ENCODE measurements around the gene AKR1D1. TPM values are rescaled to one million over a fixed set of nuclear protein-coding genes. Genes with fewer than 3 reads are reported as not detected.
"Not testable (repeated sequence)": the region's sequence is repeated elsewhere in the genome, so short reads cannot be mapped to it uniquely, and the experiment has no call there.

Gene AKR1D1
- total and polyA plus RNA-seq, 7 experiments from 2014 or later, result not detected

DNA sequence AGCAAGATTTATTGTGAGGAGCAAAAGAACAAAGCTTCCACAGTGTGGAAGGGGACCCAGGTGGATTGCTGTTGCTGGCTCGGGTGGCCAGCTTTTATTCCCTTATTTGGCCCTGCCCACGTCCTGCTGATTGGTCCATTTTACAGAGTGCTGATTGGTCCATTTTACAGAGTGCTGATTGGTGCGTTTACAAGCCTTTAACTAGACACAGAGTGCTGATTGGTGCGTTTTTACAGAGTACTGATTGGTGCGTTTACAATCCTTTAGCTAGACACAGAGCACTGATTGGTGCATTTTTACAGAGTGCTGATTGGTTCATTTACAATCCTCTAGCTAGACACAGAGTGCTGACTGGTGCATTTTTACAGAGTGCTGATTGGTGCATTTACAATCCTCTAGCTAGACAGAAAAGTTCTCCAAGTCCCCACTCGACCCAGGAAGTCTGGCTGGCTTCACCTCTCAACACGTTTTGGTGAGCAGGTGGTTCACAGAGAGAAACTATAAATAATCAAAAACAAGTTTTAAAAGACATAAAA, 24.5 kb upstream of the AKR1D1 start:
- H3K4me1 Mint-ChIP-seq; H3K27me3 ChIP-seq (ENCODE audit: control insufficient read depth in 2 of 2, insufficient read depth in 2 of 2, low read length in 2 of 2); H3K9me3 ChIP-seq (ENCODE audit: control insufficient read depth in 2 of 3, low read length in 3 of 3); H3K4me3 Mint-ChIP-seq; H3K4me1 ChIP-seq (ENCODE audit: control insufficient read depth in 2 of 2, insufficient read depth in 2 of 2, low read length in 2 of 2); CTCF ChIA-PET; H3K27ac Mint-ChIP-seq; H3K27ac ChIP-seq (ENCODE audit: low read depth, low read length); H3K4me3 ChIP-seq (ENCODE audit: low read length); intact Hi-C loops (cut with micrococcal nuclease); DNase-seq; POLR2A ChIA-PET; H3K36me3 ChIP-seq (ENCODE audit: control insufficient read depth in 2 of 3, insufficient read depth in 3 of 3, low read length in 3 of 3); ATAC-seq: not testable (repeated sequence)
- Mint-ChIP-seq H3K27me3 (peaks cover 4 to 16% (median 6%) of the 10 kb centered on the region in 5 donors), H3K36me3 (peaks cover 0 to 10% (median 5%) of the 10 kb centered on the region in 5 donors), H3K9me3 (peaks cover 3 to 17% (median 7%) of the 10 kb centered on the region in 11 donors)

DNA sequence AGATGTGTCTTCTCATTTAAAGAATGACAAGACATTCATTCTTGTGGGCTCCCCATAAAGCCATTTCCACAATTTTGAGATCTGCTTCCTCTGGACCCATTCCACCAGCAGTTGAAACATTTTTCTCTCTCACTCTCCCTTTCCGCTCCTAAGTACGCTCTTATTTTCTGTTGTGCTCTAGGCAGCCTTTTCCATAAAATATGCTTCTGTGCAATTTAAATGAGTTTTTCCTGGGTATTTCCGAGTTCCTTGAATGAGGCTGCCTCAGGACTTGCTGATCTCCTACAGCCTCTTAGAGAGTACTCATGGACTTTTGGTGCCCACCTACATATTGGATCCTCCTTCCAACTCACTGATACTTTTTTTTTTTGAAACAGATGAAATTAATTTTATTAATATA, 23.6 kb upstream of the AKR1D1 start:
- Mint-ChIP-seq H3K4me1 (no peaks in the 10 kb centered on the region), H3K27ac (no peak overlapping the region), H3K27me3 (peaks cover 0 to 17% (median 5%) of the 10 kb centered on the region in 5 donors), H3K36me3 (peaks cover 0 to 10% (median 5%) of the 10 kb centered on the region in 5 donors), H3K9me3 (peaks cover 3 to 22% (median 8%) of the 10 kb centered on the region in 11 donors), H3K4me3 (peak overlapping the region in 1 of 10 donors; percentile 53)
- POLR2A ChIA-PET, result no interaction called here
- Histone ChIP-seq H3K4me3 (ENCODE audit: low read length) (no peak overlapping the region), H3K27me3 (ENCODE audit: control insufficient read depth in 2 of 2, insufficient read depth in 2 of 2, low read length in 2 of 2) (no peaks in the 10 kb centered on the region), H3K36me3 (ENCODE audit: control insufficient read depth in 2 of 3, insufficient read depth in 3 of 3, low read length in 3 of 3) (no peaks in the 10 kb centered on the region), H3K9me3 (ENCODE audit: control insufficient read depth in 2 of 3, low read length in 3 of 3) (no peaks in the 10 kb centered on the region), H3K27ac (ENCODE audit: low read depth, low read length) (no peak overlapping the region), H3K4me1 (ENCODE audit: control insufficient read depth in 2 of 2, insufficient read depth in 2 of 2, low read length in 2 of 2) (no peaks in the 10 kb centered on the region)
- ATAC-seq, result no peak
- CTCF ChIA-PET, result no interaction called here
- DNase-seq, result no peak
- intact Hi-C loops (cut with micrococcal nuclease), result no loop called here

DNA sequence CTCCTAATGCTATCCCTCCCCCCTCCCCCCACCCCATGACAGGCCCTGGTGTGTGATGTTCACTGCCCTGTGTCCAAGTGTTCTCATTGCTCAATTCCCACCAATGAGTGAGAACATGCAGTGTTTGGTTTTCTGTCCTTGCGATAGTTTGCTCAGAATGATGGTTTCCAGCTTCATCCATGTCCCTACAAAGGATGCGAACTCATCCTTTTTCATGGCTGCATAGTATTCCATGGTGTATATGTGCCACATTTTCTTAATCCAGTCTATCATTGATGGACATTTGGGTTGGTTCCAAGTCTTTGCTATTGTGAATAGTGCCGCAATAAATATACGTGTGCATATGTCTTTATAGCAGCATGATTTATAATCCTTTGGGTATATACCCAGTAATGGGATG, 20.6 kb upstream of the AKR1D1 start:
- H3K4me3 Mint-ChIP-seq; H3K27ac ChIP-seq (ENCODE audit: low read depth, low read length); H3K4me1 Mint-ChIP-seq; H3K4me3 ChIP-seq (ENCODE audit: low read length); H3K36me3 ChIP-seq (ENCODE audit: control insufficient read depth in 2 of 3, insufficient read depth in 3 of 3, low read length in 3 of 3); H3K4me1 ChIP-seq (ENCODE audit: control insufficient read depth in 2 of 2, insufficient read depth in 2 of 2, low read length in 2 of 2); H3K27ac Mint-ChIP-seq; ATAC-seq; DNase-seq; POLR2A ChIA-PET; CTCF ChIA-PET; H3K27me3 ChIP-seq (ENCODE audit: control insufficient read depth in 2 of 2, insufficient read depth in 2 of 2, low read length in 2 of 2); intact Hi-C loops (cut with micrococcal nuclease); H3K9me3 ChIP-seq (ENCODE audit: control insufficient read depth in 2 of 3, low read length in 3 of 3): not testable (repeated sequence)
- Mint-ChIP-seq H3K9me3 (peaks cover 3 to 31% (median 8%) of the 10 kb centered on the region in 11 donors), H3K27me3 (peaks cover 0 to 24% (median 14%) of the 10 kb centered on the region in 5 donors), H3K36me3 (peaks cover 0 to 10% (median 5%) of the 10 kb centered on the region in 5 donors)

DNA sequence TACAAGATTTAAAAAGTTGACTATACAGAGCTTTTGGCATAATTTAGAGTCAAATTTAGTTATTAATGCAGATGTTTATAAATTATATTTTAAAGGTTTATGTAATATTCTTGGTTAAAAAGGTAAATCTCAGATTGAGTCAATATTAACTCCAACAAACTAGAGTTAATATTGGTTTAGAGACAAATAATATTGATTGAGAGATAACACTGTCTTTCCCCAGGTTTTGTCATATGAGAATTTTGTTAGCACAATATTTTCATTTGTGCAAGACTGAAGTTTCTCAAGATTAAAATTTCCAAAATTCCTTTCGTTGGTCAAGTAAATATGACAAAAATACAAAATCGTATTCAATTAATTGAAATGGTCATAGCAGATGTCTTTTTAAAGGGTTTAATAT, 12.9 kb upstream of the AKR1D1 start:
- Mint-ChIP-seq H3K27ac (no peak overlapping the region), H3K4me3 (no peak overlapping the region), H3K36me3 (no peaks in the 10 kb centered on the region), H3K27me3 (peaks cover 7 to 17% (median 14%) of the 10 kb centered on the region in 5 donors), H3K4me1 (no peaks in the 10 kb centered on the region), H3K9me3 (peaks cover 0 to 2% (median 0%) of the 10 kb centered on the region in 11 donors)
- CTCF ChIA-PET, result no interaction called here
- Histone ChIP-seq H3K36me3 (ENCODE audit: control insufficient read depth in 2 of 3, insufficient read depth in 3 of 3, low read length in 3 of 3) (no peaks in the 10 kb centered on the region), H3K27ac (ENCODE audit: low read depth, low read length) (no peak overlapping the region), H3K4me1 (ENCODE audit: control insufficient read depth in 2 of 2, insufficient read depth in 2 of 2, low read length in 2 of 2) (no peaks in the 10 kb centered on the region), H3K4me3 (ENCODE audit: low read length) (no peak overlapping the region), H3K27me3 (ENCODE audit: control insufficient read depth in 2 of 2, insufficient read depth in 2 of 2, low read length in 2 of 2) (peaks cover 0 to 4% of the 10 kb centered on the region in 2 donors), H3K9me3 (ENCODE audit: control insufficient read depth in 2 of 3, low read length in 3 of 3) (no peaks in the 10 kb centered on the region)
- DNase-seq (no peak), ATAC-seq (no peak)
- POLR2A ChIA-PET, result no interaction called here
- intact Hi-C loops (cut with micrococcal nuclease), result no loop called here

DNA sequence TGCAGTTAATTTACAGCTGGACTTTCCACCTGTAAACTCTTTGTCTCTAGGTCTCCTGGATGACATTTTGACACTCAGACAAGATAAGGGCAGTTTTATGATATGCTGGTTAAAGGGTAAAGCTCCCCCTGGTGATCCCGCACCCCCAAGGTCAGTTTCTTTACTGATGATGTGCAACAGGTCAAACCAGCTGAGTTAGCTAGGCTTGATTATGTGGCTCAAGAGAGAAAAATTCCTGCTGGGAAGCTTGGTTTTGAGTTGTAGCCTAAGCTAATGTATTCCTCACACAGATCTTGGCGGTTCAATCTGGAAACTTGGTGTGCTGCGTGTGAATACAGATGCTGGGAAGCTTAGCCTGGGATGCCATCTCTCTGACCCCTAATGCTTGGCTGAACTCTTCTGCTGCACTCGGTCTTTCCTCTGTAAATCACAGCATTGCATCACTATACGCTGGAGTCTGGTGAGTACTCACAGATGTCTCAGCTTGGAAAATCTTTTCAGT, 11.4 kb upstream of the AKR1D1 start:
- Mint-ChIP-seq H3K4me1 (no peaks in the 10 kb centered on the region), H3K27ac (no peak overlapping the region), H3K4me3 (no peak overlapping the region), H3K27me3 (peaks cover 4 to 15% (median 11%) of the 10 kb centered on the region in 5 donors), H3K36me3 (no peaks in the 10 kb centered on the region), H3K9me3 (no peaks in the 10 kb centered on the region)
- ChIA-PET POLR2A (no interaction called here), CTCF (no interaction called here)
- no peak for DNase-seq
- Histone ChIP-seq H3K27me3 (ENCODE audit: control insufficient read depth in 2 of 2, insufficient read depth in 2 of 2, low read length in 2 of 2) (peaks cover 0 to 4% of the 10 kb centered on the region in 2 donors), H3K36me3 (ENCODE audit: control insufficient read depth in 2 of 3, insufficient read depth in 3 of 3, low read length in 3 of 3) (no peaks in the 10 kb centered on the region), H3K9me3 (ENCODE audit: control insufficient read depth in 2 of 3, low read length in 3 of 3) (no peaks in the 10 kb centered on the region), H3K27ac (ENCODE audit: low read depth, low read length) (no peak overlapping the region), H3K4me1 (ENCODE audit: control insufficient read depth in 2 of 2, insufficient read depth in 2 of 2, low read length in 2 of 2) (no peaks in the 10 kb centered on the region), H3K4me3 (ENCODE audit: low read length) (no peak overlapping the region)
- intact Hi-C loops (cut with micrococcal nuclease), result no loop called here
- ATAC-seq, result no peak

DNA sequence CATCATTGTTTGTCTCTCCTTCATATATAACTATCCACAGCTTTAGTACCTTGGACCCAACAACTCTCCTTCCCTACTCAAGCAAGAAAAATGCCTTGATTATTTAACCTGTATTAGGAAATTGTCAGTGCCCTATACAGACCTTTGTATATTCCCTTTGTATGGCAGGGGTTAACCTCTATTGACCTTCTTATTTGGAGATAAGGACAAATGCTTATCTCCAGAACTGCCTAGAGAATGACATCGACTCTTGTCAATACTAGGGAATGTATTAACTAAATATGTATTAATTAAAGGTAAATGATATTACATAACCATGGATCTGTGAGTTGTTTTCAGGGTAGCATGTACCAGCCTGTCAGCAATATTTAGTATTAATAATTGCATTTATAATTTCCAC, 10.4 kb upstream of the AKR1D1 start:
- Mint-ChIP-seq H3K27me3 (peaks cover 4 to 15% (median 11%) of the 10 kb centered on the region in 5 donors), H3K9me3 (peaks cover 0 to 2% (median 0%) of the 10 kb centered on the region in 11 donors), H3K4me3 (no peak overlapping the region), H3K4me1 (no peaks in the 10 kb centered on the region), H3K27ac (no peak overlapping the region), H3K36me3 (no peaks in the 10 kb centered on the region)
- DNase-seq, result no peak
- H3K27me3 ChIP-seq (ENCODE audit: control insufficient read depth in 2 of 2, insufficient read depth in 2 of 2, low read length in 2 of 2), result peaks cover 0 to 4% of the 10 kb centered on the region in 2 donors
- H3K4me1 ChIP-seq (ENCODE audit: control insufficient read depth in 2 of 2, insufficient read depth in 2 of 2, low read length in 2 of 2), result no peaks in the 10 kb centered on the region
- no peak overlapping the region for H3K4me3 ChIP-seq (ENCODE audit: low read length)
- no peak for ATAC-seq
- POLR2A ChIA-PET, result no interaction called here
- CTCF ChIA-PET, result no interaction called here
- intact Hi-C loops (cut with micrococcal nuclease), result no loop called here
- no peaks in the 10 kb centered on the region for H3K36me3 ChIP-seq (ENCODE audit: control insufficient read depth in 2 of 3, insufficient read depth in 3 of 3, low read length in 3 of 3)
- no peaks in the 10 kb centered on the region for H3K9me3 ChIP-seq (ENCODE audit: control insufficient read depth in 2 of 3, low read length in 3 of 3)
- no peak overlapping the region for H3K27ac ChIP-seq (ENCODE audit: low read depth, low read length)

DNA sequence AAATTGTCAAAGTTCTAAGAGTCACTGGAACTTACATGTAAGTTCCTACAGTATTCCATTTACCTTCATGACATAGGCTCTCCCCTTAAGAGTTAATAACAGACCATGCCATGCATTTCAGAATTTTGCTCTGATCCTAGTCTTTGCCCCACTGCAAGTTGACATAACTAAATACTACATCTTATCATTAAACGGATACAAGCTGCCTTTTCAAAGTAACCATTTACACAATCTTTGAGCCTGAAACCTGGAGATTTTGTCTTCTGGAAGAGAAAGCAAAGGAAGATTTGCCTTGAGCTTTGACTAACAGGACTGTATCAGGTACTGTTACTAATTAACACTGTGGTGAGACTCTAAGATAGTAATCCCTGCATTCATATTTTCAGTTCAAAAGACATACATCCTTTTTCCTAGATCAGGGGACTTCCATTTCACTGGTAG, 9.3 kb upstream of the AKR1D1 start:
- Histone ChIP-seq H3K27me3 (ENCODE audit: control insufficient read depth in 2 of 2, insufficient read depth in 2 of 2, low read length in 2 of 2) (peaks cover 0 to 4% of the 10 kb centered on the region in 2 donors), H3K27ac (ENCODE audit: low read depth, low read length) (no peak overlapping the region), H3K36me3 (ENCODE audit: control insufficient read depth in 2 of 3, insufficient read depth in 3 of 3, low read length in 3 of 3) (no peaks in the 10 kb centered on the region), H3K4me1 (ENCODE audit: control insufficient read depth in 2 of 2, insufficient read depth in 2 of 2, low read length in 2 of 2) (no peaks in the 10 kb centered on the region), H3K9me3 (ENCODE audit: control insufficient read depth in 2 of 3, low read length in 3 of 3) (no peaks in the 10 kb centered on the region), H3K4me3 (ENCODE audit: low read length) (no peak overlapping the region)
- Mint-ChIP-seq H3K27ac (no peak overlapping the region), H3K27me3 (peaks cover 4 to 15% (median 11%) of the 10 kb centered on the region in 5 donors), H3K9me3 (peaks cover 0 to 2% (median 0%) of the 10 kb centered on the region in 11 donors), H3K4me3 (no peak overlapping the region), H3K4me1 (no peaks in the 10 kb centered on the region), H3K36me3 (no peaks in the 10 kb centered on the region)
- ATAC-seq (no peak), DNase-seq (no peak)
- intact Hi-C loops (cut with micrococcal nuclease), result no loop called here
- ChIA-PET POLR2A (no interaction called here), CTCF (no interaction called here)

Measured in naive thymus-derived CD4-positive, alpha-beta T cell (primary cell).